HL-60/S4 (cell line): ENCODE data around the gene LRRK1.

Source experiments
- in situ Hi-C: fragments of 300-500 bp; cut with MboI; formaldehyde crosslinking; loops from 2 replicates; pipeline ENCODE4 v1.14.3; 2022; ENCODE audit warnings: low sequenced_read_pairs

The LRRK1 gene

DNA sequence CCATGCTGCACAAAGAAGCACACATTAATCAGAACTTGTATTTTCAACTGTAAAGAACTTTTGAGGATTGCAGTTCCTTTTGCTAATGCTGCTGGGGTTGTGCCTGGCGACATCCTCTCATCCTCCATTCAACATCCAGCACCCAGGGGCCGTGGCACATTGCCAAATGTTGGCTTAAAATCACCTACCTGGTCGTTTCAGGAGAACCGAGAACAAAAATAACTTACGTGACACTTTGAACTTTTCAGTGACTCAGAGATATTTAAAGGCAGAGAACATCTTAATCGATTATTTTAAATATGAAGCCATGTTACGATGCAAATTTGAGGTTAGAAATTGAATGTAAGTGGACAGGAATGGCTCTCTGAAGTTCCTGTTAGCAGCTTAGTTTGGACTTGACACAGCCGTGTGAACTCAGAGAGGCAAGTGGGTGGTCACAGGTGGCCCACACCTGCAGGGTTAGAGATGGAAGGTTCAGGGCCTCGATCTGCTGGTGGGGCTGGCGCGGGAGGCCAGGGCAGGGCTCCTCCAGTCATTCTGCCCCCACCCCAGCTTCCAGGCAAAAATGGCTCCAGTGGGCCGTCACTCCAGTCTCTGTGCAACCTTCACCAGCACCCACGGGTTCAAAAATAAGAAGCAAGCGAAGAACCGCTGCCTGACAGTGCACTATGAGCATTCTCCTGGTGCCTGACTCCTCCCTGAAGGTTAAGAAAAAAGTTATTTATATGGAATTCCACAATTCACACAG is 12.2 kb downstream of the LRRK1 start:
- in situ Hi-C loops, result no loop called here

DNA sequence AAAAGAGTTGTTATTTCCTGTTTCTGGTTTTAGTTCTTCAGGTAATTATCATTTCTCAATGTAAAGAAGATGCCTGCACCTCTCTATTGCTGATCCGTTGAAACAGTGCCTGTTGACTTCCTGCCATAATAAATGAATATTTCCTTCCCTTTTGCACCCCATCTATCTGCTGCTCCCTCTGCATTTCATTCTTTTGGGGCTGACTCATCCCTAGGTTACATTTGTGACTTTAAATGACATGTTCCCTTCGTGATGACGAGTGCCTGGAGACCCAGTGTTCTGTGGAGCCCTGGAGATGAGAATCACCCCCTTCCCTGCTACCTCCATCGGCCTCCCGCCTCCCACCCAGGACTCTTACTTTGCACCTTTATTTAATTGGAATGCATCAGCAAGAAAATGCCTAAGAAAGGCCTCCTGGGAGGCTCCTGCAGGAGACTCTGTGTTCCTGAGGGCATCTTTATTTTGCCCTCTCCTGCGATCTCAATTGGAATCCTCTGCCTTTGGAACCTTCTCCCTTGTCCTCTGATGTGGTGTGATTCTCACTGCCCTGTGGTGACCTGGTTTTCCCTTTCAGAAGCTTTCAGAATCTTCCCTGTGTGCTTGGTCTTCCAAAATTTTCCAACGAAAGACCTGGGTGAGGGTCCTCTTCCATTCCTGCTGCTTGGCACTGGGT is 13.7 kb downstream of the LRRK1 start:
- in situ Hi-C loops, result no loop called here

DNA sequence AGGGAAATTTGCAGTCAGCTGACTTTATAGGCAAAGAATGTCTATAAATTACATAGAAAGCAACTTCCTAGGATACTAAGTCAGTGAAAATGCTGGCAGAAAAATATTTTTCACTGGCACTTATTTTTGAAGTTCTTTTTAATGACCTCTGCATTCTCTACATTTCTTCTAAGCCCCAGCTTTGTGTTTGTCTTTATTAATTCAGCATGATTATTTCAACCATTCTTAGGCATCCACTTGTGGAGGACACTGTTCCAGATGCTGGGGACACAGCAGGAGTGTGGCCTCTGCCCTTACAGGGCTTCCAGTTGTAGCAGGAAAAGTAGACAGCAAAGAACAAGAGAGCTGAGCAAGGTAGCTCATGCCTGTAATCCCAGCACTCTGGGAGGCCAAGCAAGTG is 15.0 kb downstream of the LRRK1 start:
- in situ Hi-C loops, result no loop called here

DNA sequence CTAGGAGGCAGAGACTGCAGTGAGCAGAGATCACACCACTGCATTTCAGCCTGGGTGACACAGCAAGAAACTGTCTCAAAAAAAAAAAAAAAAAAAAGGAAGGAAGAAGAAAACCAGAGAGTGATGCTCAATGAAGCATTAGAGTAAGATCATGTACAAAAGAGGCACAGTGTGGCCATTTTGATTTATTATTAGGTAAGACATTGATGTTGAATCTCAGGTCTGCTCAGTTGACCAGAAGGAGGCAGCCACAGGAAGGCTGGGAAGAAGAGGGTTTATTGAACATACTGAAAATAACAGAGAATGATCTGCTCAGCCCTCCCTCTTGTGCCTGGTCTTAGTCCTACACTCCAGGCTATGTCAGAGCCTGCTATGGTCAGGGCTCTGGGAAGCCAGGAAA is 15.6 kb downstream of the LRRK1 start:
- in situ Hi-C loops, result no loop called here

DNA sequence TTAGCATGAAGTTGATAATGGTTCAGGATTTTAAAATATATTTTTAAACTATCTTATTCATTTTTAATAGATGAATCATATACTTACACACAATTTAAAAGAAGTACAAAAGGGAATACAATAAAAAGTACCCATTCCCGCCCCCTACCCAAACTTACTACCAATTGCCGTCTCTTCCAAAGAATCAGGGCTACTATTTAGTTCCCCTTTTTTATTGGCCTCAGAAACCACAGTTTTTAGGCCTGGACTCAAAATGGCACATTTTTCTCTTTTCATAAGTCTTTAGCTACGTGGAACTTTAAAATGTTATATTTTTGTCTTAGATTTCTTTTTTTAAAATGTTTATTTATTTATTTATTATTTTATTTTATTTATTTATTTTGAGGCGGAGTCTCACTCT is 18.0 kb downstream of the LRRK1 start:
- in situ Hi-C loops, result no loop called here

DNA sequence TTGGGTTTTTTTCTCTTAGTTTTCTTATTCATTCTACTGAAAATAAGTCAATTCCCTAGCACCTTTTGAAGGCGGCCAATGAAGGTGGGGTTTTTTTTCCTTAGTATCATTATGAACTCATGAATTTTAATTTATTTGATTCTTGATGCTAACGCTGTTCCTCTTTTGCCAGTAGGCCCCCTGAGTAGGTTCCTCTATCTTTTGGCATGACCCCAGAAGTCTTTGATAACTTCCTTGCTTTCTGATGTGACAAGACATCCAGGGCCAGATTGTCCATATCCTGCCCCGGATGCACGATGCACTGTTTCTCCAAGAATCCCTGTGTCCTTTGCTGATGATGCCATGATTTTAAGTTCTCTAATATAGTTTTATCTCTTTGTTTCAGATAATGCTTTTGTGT is 20.6 kb downstream of the LRRK1 start:
- in situ Hi-C loops, result no loop called here

DNA sequence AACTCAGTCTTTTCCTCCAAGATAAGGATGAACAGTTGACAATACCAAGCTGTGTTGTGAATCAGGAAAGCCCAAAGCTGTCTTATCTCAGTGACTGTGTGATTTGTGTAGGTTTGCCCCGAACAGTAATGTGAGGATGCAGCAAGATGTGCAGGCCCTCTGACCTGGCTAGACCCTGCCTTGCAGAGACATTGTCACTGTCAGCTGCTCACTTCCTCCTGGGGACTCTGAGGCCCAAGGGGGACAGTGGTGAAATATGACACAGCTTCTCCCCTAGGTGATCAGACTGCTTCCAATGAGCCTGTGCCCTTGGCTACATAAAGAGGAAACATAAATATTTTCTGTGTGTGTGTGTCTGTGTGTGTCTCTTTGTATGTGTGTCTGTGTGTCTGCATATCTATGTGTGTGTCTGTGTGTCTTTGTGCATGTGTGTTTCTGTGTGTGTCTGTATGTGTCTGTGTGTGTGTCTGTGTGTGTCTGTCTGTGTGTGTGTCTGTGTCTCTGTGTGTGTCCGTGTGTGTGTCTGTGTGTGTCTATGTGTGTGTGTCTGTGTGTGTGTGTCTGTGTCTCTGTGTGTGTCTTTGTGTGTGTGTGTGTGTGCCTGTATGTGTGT is 21.7 kb downstream of the LRRK1 start:
- in situ Hi-C loops, result no loop called here

DNA sequence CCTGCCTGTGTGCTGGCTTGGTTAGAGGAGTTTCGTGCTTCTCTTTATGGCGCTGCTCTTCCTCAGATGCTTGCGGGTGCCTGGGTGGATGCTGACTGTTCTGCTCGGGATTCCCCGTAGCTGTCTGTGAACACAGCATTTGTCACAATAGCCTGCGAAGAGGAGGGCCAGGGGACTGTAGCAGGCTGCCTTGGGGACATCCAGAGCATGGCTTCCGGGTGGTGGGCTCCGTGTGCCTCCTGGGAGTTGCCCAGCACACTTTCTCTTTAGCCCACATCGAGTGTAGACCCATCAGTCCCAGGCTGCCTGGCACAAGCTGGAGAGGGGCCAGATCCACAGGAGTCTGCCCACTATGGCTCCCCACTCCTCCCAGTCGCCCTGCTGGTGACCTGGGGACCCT is 22.4 kb downstream of the LRRK1 start:
- in situ Hi-C loops, result no loop called here

DNA sequence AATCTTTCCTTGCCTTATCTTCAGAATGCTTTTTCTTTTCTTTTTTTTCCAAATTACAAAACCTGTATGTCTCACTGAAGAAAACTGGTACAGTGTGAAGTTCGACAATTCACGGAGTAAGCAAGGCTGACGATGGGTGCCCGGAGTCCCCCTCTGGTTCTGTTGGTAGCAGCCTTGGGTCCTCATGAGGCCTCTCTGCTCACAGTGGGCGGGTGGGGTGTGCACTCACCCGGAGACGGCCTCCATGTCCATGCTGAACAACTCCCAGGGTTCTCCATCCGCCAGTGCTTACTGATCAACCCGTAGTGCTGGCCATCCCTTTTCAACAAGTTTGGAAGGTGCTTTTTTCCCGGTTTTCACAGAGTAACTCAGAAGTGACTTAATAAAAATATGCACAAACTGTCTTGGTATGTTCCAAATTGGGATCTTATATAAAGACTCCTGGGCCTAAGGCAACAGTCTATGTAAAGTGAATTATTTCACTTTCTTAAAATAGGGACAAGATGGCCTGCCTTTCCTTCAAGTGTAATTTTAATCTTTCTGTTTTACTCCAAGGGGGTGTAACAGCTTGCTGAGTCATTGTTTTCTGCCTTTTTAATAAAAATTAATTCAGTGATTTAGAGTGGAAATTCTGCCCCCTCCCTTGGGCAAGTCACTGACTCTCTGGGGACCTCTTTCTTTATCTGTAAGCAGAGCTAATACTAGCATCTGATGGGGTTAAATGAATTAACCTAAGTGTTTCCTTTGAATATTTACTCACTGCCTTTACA is 23.7 kb downstream of the LRRK1 start:
- in situ Hi-C loops, result no loop called here

DNA sequence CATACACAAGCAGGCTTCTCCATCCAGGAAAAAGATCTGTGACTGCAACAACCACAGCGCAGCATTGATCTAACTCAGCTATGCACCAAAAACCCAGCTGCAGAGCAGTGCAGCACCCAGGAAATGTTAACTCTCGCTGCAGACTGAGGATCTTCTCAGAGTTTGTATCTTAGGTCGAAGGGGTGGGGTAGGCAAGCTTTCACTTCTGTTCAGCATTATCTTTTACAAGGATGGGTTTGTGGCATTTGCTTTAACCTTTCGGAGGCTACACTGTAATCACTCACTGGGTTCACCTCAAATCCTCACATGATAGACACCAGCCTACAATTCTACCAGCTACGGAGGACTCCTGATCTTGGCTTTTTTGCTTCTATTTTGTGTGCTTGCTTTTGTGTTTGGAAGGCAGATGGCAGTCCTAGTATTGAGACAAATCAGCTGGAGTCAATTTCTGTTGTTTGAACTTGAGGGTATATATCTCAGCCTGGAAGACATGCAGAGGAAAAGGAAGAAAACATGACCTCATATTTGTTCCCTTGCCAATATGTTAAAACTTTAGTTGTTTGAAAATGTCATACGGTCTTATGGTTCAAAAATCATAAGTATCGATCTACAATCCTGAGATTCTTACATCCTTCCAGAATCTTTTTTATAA is 25.2 kb downstream of the LRRK1 start:
- in situ Hi-C loops, result no loop called here

DNA sequence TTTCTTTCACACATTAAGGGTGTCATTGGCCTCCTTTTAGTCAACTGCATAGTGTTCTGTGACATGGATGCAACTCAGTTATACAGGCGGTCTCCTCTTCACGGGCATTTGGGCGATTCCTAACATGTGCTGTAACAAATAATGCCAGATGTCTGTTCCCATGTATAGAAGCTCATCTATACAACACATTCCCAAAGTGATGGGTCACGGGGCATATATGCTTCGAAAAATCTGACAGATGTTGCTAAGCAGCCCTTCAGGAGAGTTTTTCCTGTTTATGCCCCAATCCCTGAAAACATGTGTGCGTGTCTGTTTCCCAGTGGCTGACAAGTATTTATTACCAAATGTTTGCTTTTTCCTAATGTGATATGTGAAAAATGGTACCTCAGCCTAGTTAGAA is 25.8 kb downstream of the LRRK1 start:
- in situ Hi-C loops, result no loop called here

DNA sequence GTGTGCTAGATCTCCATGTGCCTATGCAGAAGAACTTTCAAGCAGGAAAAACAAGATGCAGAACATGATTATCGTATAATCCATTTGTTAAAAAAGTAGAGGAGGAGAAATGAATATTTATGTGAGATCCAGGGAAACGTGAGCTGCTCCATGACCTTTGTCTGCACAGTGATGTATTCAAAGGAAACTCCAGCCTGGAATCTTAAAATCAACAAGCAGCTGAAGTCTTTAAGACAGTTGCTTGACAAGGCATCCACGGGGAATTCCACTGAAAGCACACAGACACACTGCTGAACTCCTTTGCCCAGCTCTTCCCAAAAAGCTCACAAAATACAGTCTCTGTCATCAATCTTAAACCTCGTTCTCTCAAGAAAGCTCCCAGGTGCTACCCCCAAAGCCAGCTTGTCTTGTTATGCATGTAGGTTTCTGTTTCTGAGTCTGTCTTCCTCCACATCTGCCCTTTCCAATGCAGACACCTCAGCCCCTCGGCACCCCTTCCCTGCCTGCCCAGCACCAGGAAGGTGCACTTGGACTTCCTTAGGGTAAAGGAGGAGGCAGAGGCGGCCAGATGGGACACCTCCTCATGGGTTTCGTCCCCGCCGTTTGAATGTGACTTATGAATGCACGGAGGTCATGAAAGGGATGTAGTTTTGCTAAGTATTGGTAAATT is 28.7 kb downstream of the LRRK1 start:
- in situ Hi-C loops, result no loop called here

DNA sequence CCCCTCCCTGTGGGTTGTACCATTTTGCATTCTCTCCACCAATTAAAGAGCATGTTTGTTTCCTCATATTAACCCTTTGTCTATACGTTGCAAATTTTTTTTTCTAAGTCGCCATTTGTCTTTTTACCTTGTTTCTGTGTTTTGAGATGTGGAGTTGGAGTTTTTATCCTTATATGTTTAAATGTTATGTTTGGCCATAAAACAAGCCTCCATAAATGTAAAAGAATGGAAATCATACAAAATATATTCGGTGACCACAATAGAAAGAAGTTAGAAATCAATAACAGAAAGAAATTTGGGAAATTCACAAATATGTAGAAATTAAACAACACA is 29.2 kb downstream of the LRRK1 start:
- in situ Hi-C loops, result no loop called here

DNA sequence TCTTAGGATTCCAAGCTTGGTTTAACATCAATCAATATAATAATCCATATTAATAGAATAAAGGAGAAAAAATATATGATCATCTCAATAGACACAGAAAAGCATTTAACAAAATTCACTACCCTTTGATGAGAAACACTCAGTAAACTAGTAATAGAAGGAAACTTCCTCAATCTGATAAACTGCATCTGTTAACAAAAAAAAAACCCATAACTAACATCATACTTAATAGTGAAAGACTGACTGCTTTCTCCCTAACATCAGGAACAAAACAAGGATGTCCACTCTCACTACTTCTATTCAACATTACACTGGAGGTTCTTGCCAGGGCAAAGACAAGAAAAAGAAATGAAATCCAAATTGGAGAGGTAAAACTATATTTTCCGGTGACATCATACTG is 30.5 kb downstream of the LRRK1 start:
- in situ Hi-C loops, result no loop called here

DNA sequence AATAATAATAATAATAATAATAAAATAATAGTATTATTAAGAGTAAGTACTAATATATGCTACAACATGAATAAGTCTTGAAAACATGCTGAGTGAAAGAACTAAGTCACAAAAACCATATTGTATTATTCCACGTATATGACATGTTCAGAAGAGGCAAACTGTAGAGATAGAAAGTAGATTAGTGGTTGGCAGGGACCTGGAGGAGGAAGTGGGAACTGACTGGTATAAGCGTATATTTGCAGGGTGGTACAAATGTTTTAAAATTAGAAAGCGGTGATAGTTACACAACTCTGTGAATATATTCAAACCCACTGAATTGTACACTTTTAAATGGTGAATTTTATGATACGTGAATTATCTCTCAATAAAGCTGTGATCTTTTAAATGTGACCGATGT is 32.8 kb downstream of the LRRK1 start:
- in situ Hi-C loops, result no loop called here

DNA sequence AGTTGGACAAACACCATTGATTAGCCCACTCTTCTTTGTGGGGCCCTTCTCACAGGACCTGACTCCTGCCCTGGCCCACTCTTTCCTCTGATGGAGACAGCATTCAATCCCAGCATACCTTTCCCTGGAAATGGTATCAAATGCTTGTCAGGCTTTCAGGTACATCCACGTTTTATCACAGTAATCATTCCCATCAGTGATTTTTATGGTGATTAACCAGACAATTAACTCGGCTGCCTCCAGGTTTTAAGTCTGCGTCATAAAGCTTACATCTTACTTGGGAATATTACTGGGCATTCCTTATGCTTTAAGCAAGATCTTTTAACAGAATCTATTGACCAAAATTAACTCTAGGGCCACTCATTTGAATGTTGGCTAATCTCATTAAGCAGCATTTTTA is 33.4 kb downstream of the LRRK1 start:
- in situ Hi-C loops, result no loop called here

DNA sequence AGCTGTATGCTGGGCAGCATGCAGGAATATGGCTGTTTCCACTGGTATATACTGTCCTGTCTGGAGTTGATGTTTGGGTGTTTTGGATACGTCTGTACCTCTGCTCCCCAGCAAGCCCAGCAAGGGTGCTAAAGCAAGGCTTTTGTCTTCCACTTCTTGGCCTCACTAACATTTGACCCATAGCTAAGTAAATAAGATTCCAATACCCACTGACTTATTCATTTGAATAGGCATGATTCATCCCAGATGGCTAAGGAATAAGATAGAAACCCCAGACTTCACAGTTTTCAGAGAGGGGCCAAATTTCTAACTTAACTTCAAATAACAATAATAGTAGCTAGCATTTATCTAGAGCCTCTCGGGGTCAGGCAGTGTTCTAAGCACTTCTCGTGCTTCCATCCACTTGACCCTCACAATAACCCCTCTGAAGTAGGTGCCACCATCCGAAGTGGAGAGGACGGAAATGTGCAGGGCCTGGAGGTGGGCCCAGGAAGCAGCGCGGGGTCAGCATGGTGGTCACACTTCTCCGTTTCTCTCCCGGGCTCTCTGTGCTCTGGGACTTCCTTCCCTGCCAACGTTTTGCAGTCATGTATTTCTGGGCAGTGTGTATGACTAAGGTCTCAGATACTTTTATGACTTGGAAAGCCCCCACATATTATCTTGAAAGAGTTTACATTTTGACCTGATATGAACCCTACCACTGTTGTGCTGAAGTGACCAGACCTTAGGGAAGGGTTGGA is 39.3 kb downstream of the LRRK1 start:
- in situ Hi-C loops, result no loop called here

DNA sequence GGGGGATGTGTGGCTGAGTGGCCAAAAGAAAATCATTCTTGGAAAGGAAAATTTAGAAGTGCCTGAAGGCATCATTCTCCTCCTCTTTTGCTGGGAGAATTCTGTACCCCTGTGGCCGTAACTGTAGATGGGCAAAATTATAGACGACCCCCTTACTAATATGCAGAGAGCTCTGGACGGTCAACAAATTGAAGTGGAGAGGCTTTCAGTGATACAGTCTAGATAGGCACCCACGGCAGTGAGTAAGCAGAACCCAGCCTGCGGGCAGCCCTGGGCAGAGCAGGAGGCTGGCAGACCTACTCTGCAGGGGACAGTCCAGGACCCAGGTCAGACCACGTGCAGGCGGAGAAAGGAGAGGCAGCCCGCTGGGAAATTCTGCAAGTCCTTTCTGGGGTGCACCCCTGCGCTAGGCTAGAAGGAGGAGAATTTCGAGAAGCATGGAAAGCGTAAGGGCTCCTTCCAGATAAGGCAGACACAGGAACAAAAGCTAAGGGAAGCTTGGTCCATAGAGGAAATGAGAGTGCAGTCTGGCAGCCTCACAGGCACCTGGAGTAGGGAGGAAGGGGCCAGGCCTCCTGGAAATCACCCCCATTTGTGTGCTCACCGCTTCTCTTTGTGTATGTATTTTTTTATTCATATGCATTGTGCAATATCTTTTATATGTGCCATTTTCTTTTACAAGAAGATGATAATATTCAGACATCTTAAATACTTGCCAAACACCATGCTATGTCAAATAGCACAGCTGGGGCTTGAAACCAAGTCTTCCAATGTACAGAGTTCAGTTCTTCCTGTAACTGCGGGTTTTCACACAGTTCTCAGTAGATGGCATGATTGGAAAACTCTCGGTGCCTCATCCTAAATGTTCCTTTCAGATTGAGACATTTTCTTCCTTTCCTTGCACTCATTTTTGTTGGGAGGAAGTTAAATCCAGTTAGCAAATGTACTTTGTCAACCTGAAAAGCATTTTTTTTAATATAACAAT is 40.2 kb downstream of the LRRK1 start:
- in situ Hi-C loops, result no loop called here

DNA sequence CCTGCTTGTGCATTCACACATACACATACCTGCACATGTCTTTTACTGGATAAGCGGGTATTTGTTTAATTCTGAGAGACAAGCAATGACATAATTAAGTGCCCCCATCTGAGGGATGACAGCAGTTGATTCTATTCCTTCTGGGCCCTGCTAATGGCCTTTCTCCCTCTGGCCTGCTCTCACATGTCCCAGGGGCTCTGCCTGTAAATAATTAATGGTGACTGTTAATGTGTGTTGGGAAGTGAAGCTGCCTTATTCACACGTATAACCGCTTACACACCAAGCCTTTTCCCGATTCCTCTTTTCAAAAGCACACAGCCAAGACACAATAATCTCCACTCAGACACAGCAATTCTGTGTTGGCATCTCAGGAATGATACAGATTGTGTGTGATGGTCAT is 47.8 kb downstream of the LRRK1 start:
- in situ Hi-C loops, result no loop called here
